Stimulated activated CD8-positive, alpha-beta memory T cell treated with anti-CD3 and anti-CD28 coated beads, Interleukin-4, amount 100 ng/mL, for 4 hours (primary cell): ENCODE data around the gene ITPR3.
"Not testable (repeated sequence)": the region's sequence is repeated elsewhere in the genome, so short reads cannot be mapped to it uniquely, and the experiment has no call there.

Experiments
- DNase-seq, 2 donors: peaks; one replicate each; pipeline ENCODE4 v3.0.0-alpha.2; 2020; ENCODE audit warnings: low read depth in 2 of 2, low spot score in 1 of 2

Gene ITPR3

DNA sequence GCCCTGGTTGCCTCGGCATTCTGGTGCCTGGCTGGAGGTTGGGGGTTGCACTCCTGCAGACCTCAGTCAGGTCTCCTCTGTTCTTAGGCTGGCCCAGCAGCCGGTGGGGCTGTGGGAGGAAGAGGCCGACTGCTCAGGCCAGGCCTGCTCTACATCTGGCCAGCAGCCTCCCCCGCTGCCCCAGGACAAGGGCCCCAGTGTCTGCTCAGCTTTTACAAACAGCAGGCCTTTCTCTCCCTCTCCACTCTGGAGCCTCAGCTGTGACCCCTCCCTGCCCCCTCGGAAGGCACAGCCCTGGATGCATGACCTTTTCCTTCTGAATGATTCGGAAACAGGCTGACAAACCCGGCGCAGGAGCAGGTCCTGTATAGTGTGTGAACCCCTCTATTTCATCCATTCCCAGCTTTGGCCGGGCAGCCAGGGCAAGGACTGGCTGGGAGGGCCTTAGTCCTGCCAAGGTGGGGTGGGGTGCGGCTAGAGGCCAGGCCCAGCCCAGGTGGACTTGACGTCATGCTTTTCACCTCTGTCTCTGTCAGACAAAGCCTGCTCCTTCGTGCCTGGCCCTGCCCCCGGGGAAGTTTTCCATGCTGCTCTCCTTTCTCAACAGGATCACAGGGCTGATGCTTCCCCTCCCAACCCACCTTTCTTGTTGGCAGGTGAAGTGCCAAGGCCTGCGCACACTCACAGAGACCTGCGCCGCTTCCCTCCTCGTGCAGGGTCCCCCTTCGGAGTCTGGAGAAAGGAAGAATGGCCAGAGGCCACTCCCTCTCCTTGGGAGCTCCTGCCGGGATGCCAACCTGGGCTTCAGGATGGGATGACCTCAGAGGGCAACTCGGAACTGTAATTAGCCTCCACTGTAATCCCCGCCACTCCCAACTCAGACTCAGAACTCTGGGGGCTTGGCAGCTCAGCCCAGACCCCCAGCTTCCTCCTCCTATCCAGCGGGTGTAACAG lies 10.1 kb upstream of the ITPR3 start:
- no peak for DNase-seq

DNA sequence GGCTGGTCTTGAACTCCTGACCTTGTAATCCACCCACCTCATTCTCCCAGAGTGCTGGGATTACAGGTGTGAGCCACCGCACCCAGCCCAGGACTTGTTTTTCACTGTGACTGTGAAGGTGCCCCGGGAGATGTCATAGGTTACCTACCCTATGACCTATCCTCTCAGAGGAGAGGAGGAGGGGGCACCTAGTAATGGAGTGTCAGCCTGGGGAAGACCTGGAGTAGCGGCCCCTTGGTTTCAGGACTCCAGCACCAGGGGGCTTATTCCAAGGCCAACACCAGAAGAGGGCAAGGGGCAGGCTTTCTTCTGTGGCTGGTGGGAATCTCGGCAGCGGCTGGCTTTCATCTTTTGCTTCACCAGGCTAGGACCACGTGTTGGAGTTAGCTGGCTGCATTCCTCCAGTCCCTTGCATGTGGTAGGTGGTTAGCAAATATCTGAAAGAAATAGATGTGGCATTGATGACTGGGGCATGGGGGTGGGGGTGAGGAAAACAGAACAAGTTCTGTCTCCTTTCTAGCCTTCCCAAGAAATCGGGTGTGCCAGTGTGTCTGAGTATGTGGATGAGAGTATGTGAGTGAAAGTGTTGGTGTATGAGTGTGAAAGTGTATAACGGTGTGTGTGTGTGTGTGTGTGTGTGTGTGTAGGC lies 7.9 kb upstream of the ITPR3 start:
- DNase-seq: no peak

DNA sequence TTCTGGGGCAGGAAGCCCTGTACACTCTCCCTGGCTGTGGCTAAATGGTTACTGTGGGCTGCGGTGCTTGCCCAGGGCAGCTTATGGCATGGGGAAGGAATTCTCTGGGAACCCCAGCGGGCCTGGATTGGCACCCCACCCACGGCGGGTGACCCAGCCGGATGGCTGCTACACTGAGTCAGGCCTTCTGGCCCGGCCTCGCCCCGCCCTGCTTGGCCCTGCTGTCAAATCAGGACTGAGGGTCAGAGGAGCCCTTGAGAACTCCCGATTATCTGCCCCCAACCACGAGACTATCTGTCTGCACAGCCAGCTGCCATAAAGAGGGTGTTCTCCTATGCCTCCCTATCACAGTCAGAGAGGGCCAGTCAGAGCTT lies 7.3 kb upstream of the ITPR3 start:
- no peak for DNase-seq

GRCh38 chr6:33616113-33616512 lies 5.0 kb upstream of the ITPR3 start:
- no peak for DNase-seq

DNA sequence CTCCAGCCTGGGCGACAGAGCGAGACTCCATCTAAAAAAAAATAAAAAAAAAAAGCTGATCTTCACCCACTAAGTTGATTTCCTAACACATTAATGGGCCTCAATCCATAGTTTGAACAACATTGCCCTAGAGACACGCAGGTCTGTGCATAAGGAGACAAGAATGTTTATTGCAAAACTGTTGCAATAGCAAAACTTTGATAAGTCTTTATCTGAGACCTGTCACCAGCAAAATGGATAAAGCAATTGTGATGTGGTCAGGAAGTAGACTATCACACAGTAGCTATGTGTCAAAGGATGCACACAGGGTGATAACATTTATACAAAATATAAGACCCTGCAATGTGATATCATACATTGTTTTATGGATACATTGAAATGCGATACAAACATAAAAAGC lies 4.2 kb upstream of the ITPR3 start:
- DNase-seq: no peak

DNA sequence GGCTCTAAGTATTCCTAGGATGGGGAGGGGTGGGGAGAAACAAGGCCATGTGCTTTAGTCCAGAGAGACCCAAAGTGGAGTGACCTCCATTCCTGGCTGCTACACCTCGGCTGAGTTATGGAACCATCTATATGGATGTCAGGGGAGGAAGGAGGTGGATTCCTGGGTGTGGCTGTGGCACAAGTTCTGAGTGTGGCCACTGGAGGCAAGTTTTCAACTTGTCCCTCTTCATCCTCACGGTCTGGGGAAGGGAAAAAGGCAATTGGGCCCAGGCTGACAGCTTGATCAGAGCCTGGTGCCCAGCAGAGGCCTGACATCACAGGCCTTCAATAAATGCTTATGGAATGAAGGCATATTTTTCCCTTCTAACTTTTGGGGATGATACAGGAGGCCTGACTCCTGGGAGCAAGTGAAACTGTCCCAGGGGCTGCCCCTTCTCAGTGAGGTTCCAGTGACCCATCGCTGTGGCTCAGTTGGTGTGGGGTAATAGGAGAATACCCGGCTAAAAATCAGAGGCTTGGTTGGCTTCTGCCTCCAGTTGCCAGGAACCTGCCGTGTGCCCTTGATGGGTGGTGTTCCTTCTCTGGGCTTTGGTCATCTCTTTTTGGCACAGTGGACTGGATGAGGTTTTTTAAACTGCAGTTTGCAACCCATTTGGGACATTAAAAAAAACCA lies 1.8 kb upstream of the ITPR3 start:
- no peak for DNase-seq

- no peak for DNase-seq
Observed at GRCh38 chr6:33620158-33620855, 815 bp upstream of the ITPR3 start.

DNA sequence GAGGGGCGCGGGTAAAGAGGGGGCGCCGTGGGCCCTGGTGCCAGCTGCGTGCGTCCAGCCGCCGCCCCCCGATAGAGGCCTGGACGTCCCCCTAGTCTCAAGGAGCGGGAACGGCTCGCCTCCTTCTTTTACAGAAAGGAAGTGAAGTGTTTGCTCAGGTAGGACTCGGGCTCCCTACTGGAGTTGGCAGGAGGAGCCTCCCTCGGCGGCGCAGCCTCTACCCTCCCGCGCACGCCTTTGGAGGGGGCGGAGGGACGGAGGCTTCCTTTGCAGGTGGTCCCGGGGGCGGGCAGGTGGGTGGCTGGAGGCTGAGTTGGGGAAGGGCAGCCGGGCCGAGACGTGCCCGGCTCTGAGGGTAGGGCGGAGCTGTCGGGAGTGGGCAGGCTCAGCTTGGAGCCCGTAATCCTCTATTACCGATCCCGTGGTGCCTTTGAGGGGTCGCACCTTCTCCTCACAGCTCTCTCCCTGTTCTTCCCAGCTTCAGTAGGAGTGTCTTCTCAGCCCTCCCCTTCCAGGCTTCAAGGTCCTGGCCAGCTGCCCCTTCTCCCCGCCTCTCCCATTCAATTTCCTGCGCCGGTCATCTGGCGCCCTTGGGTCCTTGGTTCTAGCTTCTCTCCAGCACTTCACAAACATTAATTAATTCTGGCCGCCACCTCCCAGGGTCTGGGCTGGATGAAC lies 728 bp downstream of the ITPR3 start:
- peak; percentile 37 to 44 for DNase-seq

DNA sequence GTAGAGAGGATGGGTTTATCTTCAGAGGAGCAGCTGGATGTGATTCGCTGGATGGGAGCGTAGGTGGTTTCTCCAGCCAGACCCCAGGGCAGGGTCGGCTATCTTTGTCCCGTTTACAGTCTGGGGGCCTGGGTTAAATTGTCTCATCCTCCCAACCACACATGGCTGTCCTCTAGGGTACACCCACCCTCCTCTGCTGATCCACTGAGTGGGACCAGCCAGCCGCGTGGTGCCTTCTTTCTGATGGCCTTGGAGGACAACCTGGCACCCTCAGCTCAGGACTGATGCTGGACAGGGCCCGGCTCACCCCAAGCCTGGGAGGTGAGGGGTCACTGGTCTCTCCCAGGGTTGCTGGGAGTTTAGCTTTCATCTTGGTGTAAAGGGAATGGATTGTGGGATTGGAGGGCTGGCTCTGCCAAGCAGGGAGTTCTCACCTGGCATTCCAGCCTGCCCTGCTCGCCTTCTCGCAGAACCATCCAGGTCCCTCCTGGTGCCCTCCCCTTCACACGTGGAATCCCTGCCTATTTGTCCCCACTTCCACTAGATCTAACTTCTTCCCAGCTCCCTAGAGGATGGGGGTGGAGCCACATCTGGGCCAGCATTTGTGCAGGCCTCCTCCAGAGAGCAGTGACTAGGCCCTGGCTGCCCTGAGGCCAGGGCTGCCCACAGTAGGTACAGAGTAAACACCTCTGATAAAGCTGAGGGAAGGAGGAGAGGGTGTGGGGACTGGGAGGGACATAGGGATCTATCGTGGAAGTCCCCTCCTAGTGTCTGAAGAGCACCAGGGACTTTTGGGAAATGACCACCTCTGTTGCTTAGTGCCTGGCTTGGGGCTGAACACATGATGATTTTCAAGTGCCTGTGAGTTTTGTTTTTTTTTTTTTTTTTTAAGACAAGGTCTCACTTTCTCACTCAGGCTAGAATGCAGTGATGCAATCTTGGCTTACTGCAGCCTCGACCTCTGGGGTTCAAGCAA lies 1.6 kb downstream of the ITPR3 start:
- no peak for DNase-seq

DNA sequence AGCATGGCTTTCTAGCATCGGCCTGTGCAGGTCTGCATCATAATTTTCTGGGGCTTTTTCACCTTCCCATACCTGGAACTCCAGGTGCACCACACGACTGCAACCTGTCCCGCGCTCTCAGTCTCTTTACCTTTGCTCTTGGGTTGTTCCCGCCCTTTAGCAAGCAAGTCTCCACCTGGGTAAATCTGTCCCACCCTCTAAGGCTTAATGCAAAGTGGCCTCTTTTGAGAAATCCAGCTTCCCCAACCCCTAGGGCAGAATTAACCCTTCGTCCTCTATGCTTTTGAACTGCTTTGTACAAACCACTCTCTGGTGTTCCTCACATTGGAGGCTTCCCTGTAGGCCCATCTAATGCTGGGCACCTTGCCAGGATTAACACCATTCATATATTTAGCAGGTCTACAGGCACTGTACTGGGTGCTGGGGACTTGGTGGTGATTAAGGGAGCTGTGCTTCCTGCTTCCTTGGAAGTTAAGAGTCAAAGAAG lies 2.8 kb downstream of the ITPR3 start:
- no peak for DNase-seq

DNA sequence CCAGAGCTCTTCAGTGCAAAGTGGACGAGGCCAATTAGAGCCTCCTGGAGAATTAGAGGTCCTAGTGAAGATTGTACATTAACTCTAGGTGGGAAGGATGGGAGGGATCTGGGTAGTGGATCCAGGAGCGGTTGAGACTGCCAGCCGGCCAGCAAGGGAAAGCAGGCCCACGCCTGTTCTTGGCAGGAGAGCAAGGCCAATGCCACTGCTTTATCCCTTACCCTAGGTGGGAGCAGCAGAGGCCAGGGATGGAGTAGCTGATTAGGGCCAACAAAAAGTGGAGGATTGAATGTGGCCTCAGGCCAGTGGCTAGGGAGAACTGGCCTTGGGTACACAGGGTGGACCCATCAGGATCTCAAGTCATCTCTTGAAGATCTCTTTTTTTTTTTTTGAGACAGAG lies 3.7 kb downstream of the ITPR3 start:
- no peak for DNase-seq

DNA sequence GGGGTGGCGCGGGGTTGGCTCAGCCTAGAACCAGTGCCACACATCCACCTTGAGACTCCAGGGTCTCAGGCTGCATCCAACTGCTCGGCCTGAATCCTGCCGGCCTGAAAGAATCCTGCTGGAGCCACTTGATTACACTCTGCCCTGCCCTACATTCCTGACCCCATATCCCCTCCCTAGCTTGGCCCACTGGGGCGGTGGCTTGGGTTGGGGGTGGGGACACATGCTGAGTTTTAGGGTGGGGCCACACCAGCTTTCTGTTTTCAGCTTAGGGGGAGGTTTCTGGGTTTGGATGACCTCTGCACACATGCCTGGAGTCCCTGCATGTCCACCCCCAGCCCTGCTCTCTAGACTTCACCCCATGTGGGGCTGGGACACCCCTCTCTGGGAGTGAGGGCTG lies 6.8 kb downstream of the ITPR3 start:
- DNase-seq: no peak

GRCh38 chr6:33628401-33628964 lies 7.4 kb downstream of the ITPR3 start:
- no peak for DNase-seq

DNA sequence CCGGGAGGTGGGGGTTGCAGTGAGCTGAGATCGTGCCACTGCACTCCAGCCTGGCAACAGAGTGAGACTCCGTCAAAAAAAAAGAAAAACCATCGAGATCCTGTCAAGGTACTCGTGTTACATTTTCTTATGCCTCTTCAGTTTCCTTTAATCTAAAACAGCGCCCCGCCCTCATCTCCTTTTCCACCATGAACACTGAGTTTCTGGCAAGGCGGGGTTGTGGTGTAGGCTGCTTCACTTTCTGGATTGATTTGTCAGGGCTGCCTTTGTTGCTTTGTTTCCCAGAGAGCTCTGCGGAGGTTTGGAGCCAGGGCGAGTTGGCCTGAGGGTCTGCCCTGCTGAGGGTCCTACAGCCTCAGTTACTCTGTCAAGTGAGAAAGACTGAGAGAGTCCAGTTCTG lies 8.9 kb downstream of the ITPR3 start:
- no peak for DNase-seq

DNA sequence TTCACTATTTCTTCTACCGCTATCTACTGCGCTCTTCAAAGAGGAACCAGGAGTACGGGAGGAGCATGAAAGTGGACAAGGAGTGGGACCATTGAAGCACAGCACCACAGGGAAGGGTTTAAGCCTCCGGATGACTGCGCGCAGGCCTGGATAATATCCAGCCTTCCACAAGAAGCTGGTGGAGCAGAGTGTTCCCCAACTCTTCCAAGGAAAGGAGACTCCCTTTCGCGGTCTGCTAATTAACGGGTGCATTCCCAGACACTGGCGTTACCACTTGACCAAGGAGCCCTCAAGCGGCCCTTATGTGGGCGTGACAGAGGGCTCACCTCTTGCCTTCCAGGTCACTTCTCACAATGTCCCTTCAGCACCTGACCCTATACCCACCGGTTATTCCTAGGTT lies 10.4 kb downstream of the ITPR3 start:
- DNase-seq: not testable (repeated sequence)

DNA sequence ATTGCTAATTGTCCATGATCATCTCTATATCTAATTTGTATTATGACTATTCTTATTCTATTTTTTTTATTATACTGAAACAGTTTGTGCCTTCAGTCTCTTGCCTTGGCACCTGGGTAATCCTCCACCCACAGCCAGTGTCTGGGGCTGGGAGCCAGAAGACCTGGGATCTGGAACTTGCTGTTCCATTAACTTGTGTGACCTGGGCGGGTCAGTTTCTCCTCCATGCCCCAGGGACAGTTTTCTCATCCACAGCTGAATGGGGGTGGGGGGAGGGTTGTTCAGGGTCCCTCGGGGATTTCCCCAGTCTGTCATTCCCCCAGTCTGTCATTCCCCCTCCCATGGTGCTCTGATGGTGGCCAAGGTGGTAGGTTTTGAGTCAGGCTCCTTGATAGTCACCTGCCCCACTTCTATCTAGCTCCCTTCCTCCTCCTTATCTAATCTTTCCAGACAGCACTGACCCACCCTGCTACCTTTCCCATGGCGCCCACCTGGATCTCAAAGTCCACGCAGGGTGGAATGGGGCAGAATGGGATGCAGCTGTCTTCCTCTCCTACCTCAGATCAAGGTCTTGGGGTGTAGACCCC lies 10.9 kb downstream of the ITPR3 start:
- no peak for DNase-seq

- peak in 1 of 2 donors; percentile 16 for DNase-seq
Observed at GRCh38 chr6:33632558-33633039, 11.5 kb downstream of the ITPR3 start.

DNA sequence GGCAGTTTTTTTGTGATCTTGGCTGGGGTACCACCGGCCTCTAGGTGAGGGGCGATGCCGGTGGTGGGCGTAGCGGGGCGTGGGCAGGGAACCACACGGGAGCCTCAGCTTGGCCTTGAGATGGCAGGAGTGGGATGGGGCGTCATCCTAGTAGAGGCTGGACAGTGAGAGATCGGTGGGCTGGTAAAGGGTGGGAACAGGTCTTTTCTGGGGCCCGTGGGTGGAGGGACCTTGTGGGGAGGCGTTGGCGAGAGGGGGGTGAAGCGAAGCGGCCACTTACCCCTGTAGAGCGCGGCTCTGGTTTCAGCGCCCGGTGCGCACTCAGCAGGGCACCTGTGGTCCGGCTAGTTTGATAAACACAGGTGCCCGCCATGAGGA lies 12.0 kb downstream of the ITPR3 start:
- DNase-seq: no peak
